ENCODE measurements around the gene MAN1B1. TPM values are rescaled to one million over a fixed set of nuclear protein-coding genes. Genes with fewer than 3 reads are reported as not detected.

MAN1B1 gene
- polyA plus RNA-seq, 2 of the 4 experiments (the other 2 are of a cell fraction): 31.7 to 48.6 TPM

GRCh38 chr9:137046088-137046787, 40.5 kb upstream of the MAN1B1 start, which contains the start of gene NPDC1 (continued):
- TF ChIP-seq HEYL (CRISPR knock-in tag; IDR thresholded peaks at IDR 0.05): no peak
- no peak for TF ChIP-seq ESRRA (IDR thresholded peaks at IDR 0.05; ENCODE audit: borderline replicate concordance, low read length)
- peak in 1 of 2 experiments; percentile 13; a peak in 1 of 5 replicates for TF ChIP-seq JUN (IDR thresholded peaks at IDR 0.05)
- TF ChIP-seq MAX (IDR thresholded peaks at IDR 0.05): peak; percentile 50
- TF ChIP-seq NPAS2 (CRISPR knock-in tag; IDR thresholded peaks at IDR 0.05; ENCODE audit: borderline replicate concordance): no peak
- TF ChIP-seq ZNF302 (CRISPR knock-in tag; IDR thresholded peaks at IDR 0.05): no peak
- TF ChIP-seq NR3C1 (IDR thresholded peaks at IDR 0.05): no peak
- TF ChIP-seq HES2 (IDR thresholded peaks at IDR 0.05): no peak
- no peak for TF ChIP-seq GATA3 (IDR thresholded peaks at IDR 0.05; ENCODE audit: borderline replicate concordance)
- no peak for TF ChIP-seq ZC3H11A (IDR thresholded peaks at IDR 0.05)
- TF ChIP-seq, protein P1, sequence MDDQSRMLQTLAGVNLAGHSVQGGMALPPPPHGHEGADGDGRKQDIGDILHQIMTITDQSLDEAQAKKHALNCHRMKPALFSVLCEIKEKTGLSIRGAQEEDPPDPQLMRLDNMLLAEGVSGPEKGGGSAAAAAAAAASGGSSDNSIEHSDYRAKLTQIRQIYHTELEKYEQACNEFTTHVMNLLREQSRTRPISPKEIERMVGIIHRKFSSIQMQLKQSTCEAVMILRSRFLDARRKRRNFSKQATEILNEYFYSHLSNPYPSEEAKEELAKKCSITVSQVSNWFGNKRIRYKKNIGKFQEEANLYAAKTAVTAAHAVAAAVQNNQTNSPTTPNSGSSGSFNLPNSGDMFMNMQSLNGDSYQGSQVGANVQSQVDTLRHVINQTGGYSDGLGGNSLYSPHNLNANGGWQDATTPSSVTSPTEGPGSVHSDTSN (IDR thresholded peaks at IDR 0.05): no peak
- TF ChIP-seq CBX8 (IDR thresholded peaks at IDR 0.05): no peak
- no peak for TF ChIP-seq FOSL2 (IDR thresholded peaks at IDR 0.05)
- no peak for TF ChIP-seq FOSL2 (CRISPR knock-in tag; IDR thresholded peaks at IDR 0.05)
- no peak for TF ChIP-seq HOXB5 (CRISPR knock-in tag; IDR thresholded peaks at IDR 0.05)
- TF ChIP-seq CEBPB (IDR thresholded peaks at IDR 0.05): no peak
- peak; percentile 71 to 77 for TF ChIP-seq RAD21 (conservative IDR thresholded peaks at IDR 0.05 in 1 of 2, IDR thresholded peaks at IDR 0.05 in 1 of 2)
- TF ChIP-seq BHLHE40 (IDR thresholded peaks at IDR 0.05; ENCODE audit: low read depth, low read length): no peak
- TF ChIP-seq, protein P2, sequence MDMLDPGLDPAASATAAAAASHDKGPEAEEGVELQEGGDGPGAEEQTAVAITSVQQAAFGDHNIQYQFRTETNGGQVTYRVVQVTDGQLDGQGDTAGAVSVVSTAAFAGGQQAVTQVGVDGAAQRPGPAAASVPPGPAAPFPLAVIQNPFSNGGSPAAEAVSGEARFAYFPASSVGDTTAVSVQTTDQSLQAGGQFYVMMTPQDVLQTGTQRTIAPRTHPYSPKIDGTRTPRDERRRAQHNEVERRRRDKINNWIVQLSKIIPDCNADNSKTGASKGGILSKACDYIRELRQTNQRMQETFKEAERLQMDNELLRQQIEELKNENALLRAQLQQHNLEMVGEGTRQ (IDR thresholded peaks at IDR 0.05): no peak
- TF ChIP-seq, protein P3, sequence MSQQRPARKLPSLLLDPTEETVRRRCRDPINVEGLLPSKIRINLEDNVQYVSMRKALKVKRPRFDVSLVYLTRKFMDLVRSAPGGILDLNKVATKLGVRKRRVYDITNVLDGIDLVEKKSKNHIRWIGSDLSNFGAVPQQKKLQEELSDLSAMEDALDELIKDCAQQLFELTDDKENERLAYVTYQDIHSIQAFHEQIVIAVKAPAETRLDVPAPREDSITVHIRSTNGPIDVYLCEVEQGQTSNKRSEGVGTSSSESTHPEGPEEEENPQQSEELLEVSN (IDR thresholded peaks at IDR 0.05; ENCODE audit: borderline replicate concordance, low read depth): peak; percentile 67
- TF ChIP-seq CTCF (IDR thresholded peaks at IDR 0.05): peak; percentile 70
- TF ChIP-seq MYC (IDR thresholded peaks at IDR 0.05; ENCODE audit: borderline replicate concordance, low read length): no peak
- TF ChIP-seq FOXS1 (CRISPR knock-in tag; IDR thresholded peaks at IDR 0.05): no peak
- TF ChIP-seq ZFP36 (IDR thresholded peaks at IDR 0.05; ENCODE audit: borderline replicate concordance, partially characterized antibody): no peak
- no peak for TF ChIP-seq HMGXB4 (CRISPR knock-in tag; IDR thresholded peaks at IDR 0.05; ENCODE audit: borderline replicate concordance)
- TF ChIP-seq RFX5 (IDR thresholded peaks at IDR 0.05): 0 out of 2 replicates have a peak, but pooled peaks have one; percentile 24
- TF ChIP-seq POLR2AphosphoS2 (conservative IDR thresholded peaks at IDR 0.05; ENCODE audit: low read length): no peak
- TF ChIP-seq KDM1A (IDR thresholded peaks at IDR 0.05; ENCODE audit: low read depth): no peak
- no peak for TF ChIP-seq JUNB (IDR thresholded peaks at IDR 0.05)
- TF ChIP-seq EP300 (IDR thresholded peaks at IDR 0.05): no peak
- no peak for TF ChIP-seq ELK1 (IDR thresholded peaks at IDR 0.05; ENCODE audit: low read depth, low read length)
- no peak for TF ChIP-seq EHF (CRISPR knock-in tag; IDR thresholded peaks at IDR 0.05)
- peak; percentile 60 for TF ChIP-seq POLR2A (IDR thresholded peaks at IDR 0.05; ENCODE audit: low read length)
- TF ChIP-seq ATOH8 (CRISPR knock-in tag; IDR thresholded peaks at IDR 0.05; ENCODE audit: low read depth): no peak
